Mesenchymal stem cell (in vitro differentiated cells and primary cell): ENCODE measurements around the gene MARS1.

Experiments used
- DNase-seq: peaks from one replicate; pipeline ENCODE4 v3.0.0-alpha.2; 2013
- H2AFZ ChIP-seq: one replicate; pipeline ENCODE4 v1.6.1; 2013; ENCODE audit warnings: low read depth, mild to moderate bottlenecking, control low read depth, inconsistent platforms, low read length, moderate library complexity
- H2AK5ac ChIP-seq: 2 replicates; pipeline ENCODE4 v1.6.1; 2013; ENCODE audit warnings: low read length, moderate library complexity, mild to moderate bottlenecking, inconsistent platforms; ENCODE audit not compliant: severe bottlenecking
- H2BK120ac ChIP-seq: one replicate; pipeline ENCODE4 v1.6.1; 2013; ENCODE audit warnings: low read depth, mild to moderate bottlenecking, inconsistent platforms, low read length, moderate library complexity
- H2BK12ac ChIP-seq, 2 experiments: one replicate each; pipeline ENCODE4 v1.6.1; 2013; ENCODE audit warnings: inconsistent platforms in 2 of 2, low read length in 2 of 2, mild to moderate bottlenecking in 2 of 2, moderate library complexity in 2 of 2, control low read depth in 1 of 2
- H2BK15ac ChIP-seq: one replicate; pipeline ENCODE4 v1.6.1; 2013; ENCODE audit warnings: mild to moderate bottlenecking, low read depth, inconsistent platforms; ENCODE audit not compliant: poor library complexity, severe bottlenecking
- H2BK5ac ChIP-seq: 2 replicates; pipeline ENCODE4 v1.6.1; 2013; ENCODE audit warnings: low read depth, mild to moderate bottlenecking, low read length, control low read depth, inconsistent platforms; ENCODE audit not compliant: poor library complexity, severe bottlenecking
- H3K14ac ChIP-seq, 2 experiments: one replicate each; pipeline ENCODE4 v1.6.1; 2013; ENCODE audit warnings: inconsistent platforms in 2 of 2, low read length in 2 of 2, control low read depth in 1 of 2, mild to moderate bottlenecking in 1 of 2, moderate library complexity in 1 of 2
- H3K18ac ChIP-seq, 2 experiments: one replicate each; pipeline ENCODE4 v1.6.1; 2013; ENCODE audit warnings: inconsistent platforms in 2 of 2, low read length in 2 of 2, control low read depth in 1 of 2, low read depth in 1 of 2, mild to moderate bottlenecking in 1 of 2
- H3K23ac ChIP-seq, 2 experiments: one replicate each; pipeline ENCODE4 v1.6.1; 2013; ENCODE audit warnings: inconsistent platforms in 2 of 2, low read length in 2 of 2, mild to moderate bottlenecking in 2 of 2, moderate library complexity in 2 of 2, control low read depth in 1 of 2
- H3K27ac ChIP-seq: 2 replicates; pipeline ENCODE4 v1.5.1; 2013; ENCODE audit warnings: mild to moderate bottlenecking, moderate library complexity, low read length, control low read depth, inconsistent platforms; ENCODE audit not compliant: poor library complexity, severe bottlenecking
- H3K27me3 ChIP-seq, 2 experiments: 2 replicates each; pipeline versions ENCODE4 v1.6.1 to v1.7.0; 2013; ENCODE audit warnings: low read length in 2 of 2, mild to moderate bottlenecking in 2 of 2, moderate library complexity in 2 of 2, control low read depth in 1 of 2, inconsistent platforms in 1 of 2; ENCODE audit not compliant: control insufficient read depth in 1 of 2, insufficient read depth in 1 of 2
- H3K36me3 ChIP-seq, 2 experiments: 2 replicates each; pipeline versions ENCODE4 v1.6.1 to v1.7.0; 2013; ENCODE audit warnings: low read length in 2 of 2, control low read depth in 1 of 2, inconsistent platforms in 1 of 2, low read depth in 1 of 2, mild to moderate bottlenecking in 1 of 2; ENCODE audit not compliant: insufficient read depth in 2 of 2, control insufficient read depth in 1 of 2
- H3K4ac ChIP-seq, 2 experiments: one replicate each; pipeline ENCODE4 v1.6.1; 2013; ENCODE audit warnings: inconsistent platforms in 2 of 2, low read length in 2 of 2, mild to moderate bottlenecking in 2 of 2, moderate library complexity in 2 of 2, control low read depth in 1 of 2, low read depth in 1 of 2
- H3K4me1 ChIP-seq: 2 replicates; pipeline ENCODE4 v1.6.1; 2013; ENCODE audit warnings: low read depth, low read length, control low read depth; ENCODE audit not compliant: control insufficient read depth, insufficient read depth
- H3K4me2 ChIP-seq: 2 replicates; pipeline ENCODE4 v1.6.1; 2013; ENCODE audit warnings: low read length, mild to moderate bottlenecking, inconsistent platforms; ENCODE audit not compliant: poor library complexity, severe bottlenecking
- H3K4me3 ChIP-seq, 2 experiments: 2 replicates each; pipeline versions ENCODE4 v1.5.1 to v1.7.0; 2013; ENCODE audit warnings: low read length in 2 of 2, mild to moderate bottlenecking in 2 of 2, control low read depth in 1 of 2, low read depth in 1 of 2; ENCODE audit not compliant: insufficient read depth in 1 of 2
- H3K79me1 ChIP-seq: replicated peaks from 2 replicates; pipeline ENCODE4 v1.6.1; 2013; ENCODE audit warnings: mild to moderate bottlenecking, control low read depth, low read length, inconsistent platforms; ENCODE audit not compliant: poor library complexity, severe bottlenecking
- H3K9ac ChIP-seq: 2 replicates; pipeline ENCODE4 v1.7.0; 2013; ENCODE audit warnings: mild to moderate bottlenecking, low read length, moderate library complexity
- H3K9me3 ChIP-seq: 2 replicates; pipeline ENCODE4 v1.7.0; 2013; ENCODE audit warnings: mild to moderate bottlenecking, low read length; ENCODE audit not compliant: control insufficient read depth
- H4K8ac ChIP-seq: one replicate; pipeline ENCODE4 v1.6.1; 2013; ENCODE audit warnings: inconsistent platforms, mild to moderate bottlenecking, low read length, moderate library complexity
- H4K91ac ChIP-seq: one replicate; pipeline ENCODE4 v1.6.1; 2013; ENCODE audit warnings: mild to moderate bottlenecking, low read length, inconsistent platforms
- WGBS: methylation state at CpG from one replicate; pipeline ENCODE4 v1.1.7; 2013; ENCODE audit warnings: mixed read lengths; 5-methylcytosine and 5-hydroxymethylcytosine counted together

Gene MARS1

GRCh38 chr12:57461276-57461916 lies 26.5 kb upstream of the MARS1 start:
- Histone ChIP-seq H3K4me1 (peaks cover 12% of the 10 kb centered on the region), H2BK120ac (no peak overlapping the region), H2BK5ac (no peak overlapping the region), H3K18ac (peak overlapping the region; percentile 65 to 97), H2AK5ac (no peak overlapping the region), H3K9me3 (no peaks in the 10 kb centered on the region), H3K14ac (no peak overlapping the region), H2BK12ac (no peak overlapping the region), H3K4me3 (peak overlapping the region; percentile 68 to 82), H3K23ac (no peak overlapping the region), H3K4me2 (peak overlapping the region; percentile 99), H3K27me3 (peaks cover 17 to 46% of the 10 kb centered on the region in 2 experiments), H4K8ac (no peak overlapping the region), H3K4ac (no peak overlapping the region), H3K27ac (no peak overlapping the region), H2AFZ (no peak overlapping the region), H3K79me1 (peaks cover 2% of the 10 kb centered on the region), H3K9ac (peak overlapping the region; percentile 59), H2BK15ac (no peak overlapping the region), H3K36me3 (no peaks in the 10 kb centered on the region), H4K91ac (no peak overlapping the region)
- WGBS = 0% methylated on average over 6 of the region's 32 CpGs
- DNase-seq = peak; percentile 72

- H2AK5ac ChIP-seq = peak overlapping the region; percentile 26
- H2BK5ac ChIP-seq = no peak overlapping the region
- H4K8ac ChIP-seq = peak overlapping the region; percentile 75
- peak overlapping the region in 1 of 2 experiments; percentile 66 for H3K23ac ChIP-seq
- H3K4ac ChIP-seq = no peak overlapping the region
- peak overlapping the region; percentile 65 to 97 for H3K18ac ChIP-seq
- 0% methylated on average over 6 of the region's 9 CpGs for WGBS
- H3K27me3 ChIP-seq = peaks cover 19 to 46% of the 10 kb centered on the region in 2 experiments
- DNase-seq = no peak
- H3K9me3 ChIP-seq = no peaks in the 10 kb centered on the region
- H4K91ac ChIP-seq = no peak overlapping the region
- H3K27ac ChIP-seq = no peak overlapping the region
- peak overlapping the region; percentile 23 for H2AFZ ChIP-seq
- peak overlapping the region; percentile 55 for H3K9ac ChIP-seq
- no peak overlapping the region for H3K14ac ChIP-seq
- no peaks in the 10 kb centered on the region for H3K36me3 ChIP-seq
- peak overlapping the region; percentile 19 for H2BK15ac ChIP-seq
- peak overlapping the region; percentile 99 for H3K4me2 ChIP-seq
- no peak overlapping the region for H2BK120ac ChIP-seq
- H3K79me1 ChIP-seq = peaks cover 2% of the 10 kb centered on the region
- H3K4me3 ChIP-seq = peak overlapping the region; percentile 68 to 82
- H3K4me1 ChIP-seq = peaks cover 12% of the 10 kb centered on the region
- peak overlapping the region; percentile 53 to 80 for H2BK12ac ChIP-seq
Observed at GRCh38 chr12:57461917-57462250, 26.0 kb upstream of the MARS1 start.

- H3K9ac ChIP-seq = peak overlapping the region; percentile 55
- H3K23ac ChIP-seq = no peak overlapping the region
- no peaks in the 10 kb centered on the region for H3K36me3 ChIP-seq
- H2AFZ ChIP-seq = peak overlapping the region; percentile 23
- peak overlapping the region; percentile 74 for H3K27ac ChIP-seq
- H2BK15ac ChIP-seq = peak overlapping the region; percentile 57
- H3K4me1 ChIP-seq = peaks cover 12% of the 10 kb centered on the region
- H3K9me3 ChIP-seq = no peaks in the 10 kb centered on the region
- H3K14ac ChIP-seq = no peak overlapping the region
- H3K4me2 ChIP-seq = peak overlapping the region; percentile 99
- H4K91ac ChIP-seq = no peak overlapping the region
- no peak overlapping the region for H3K4ac ChIP-seq
- H2BK12ac ChIP-seq = peak overlapping the region in 1 of 2 experiments; percentile 12
- DNase-seq = peak; percentile 93
- peak overlapping the region; percentile 68 to 82 for H3K4me3 ChIP-seq
- WGBS = under 1% methylated on average over 24 of the region's 28 CpGs
- H2BK120ac ChIP-seq = no peak overlapping the region
- H2BK5ac ChIP-seq = no peak overlapping the region
- H3K18ac ChIP-seq = peak overlapping the region; percentile 29 to 97
- H3K27me3 ChIP-seq = peaks cover 24 to 51% of the 10 kb centered on the region in 2 experiments
- H3K79me1 ChIP-seq = peaks cover 2% of the 10 kb centered on the region
- H2AK5ac ChIP-seq = no peak overlapping the region
- H4K8ac ChIP-seq = no peak overlapping the region
Observed at GRCh38 chr12:57462251-57462911, 25.5 kb upstream of the MARS1 start.

- Histone ChIP-seq H2AK5ac (no peak overlapping the region), H4K91ac (no peak overlapping the region), H3K27me3 (peaks cover 29 to 56% of the 10 kb centered on the region in 2 experiments), H3K4me3 (no peak overlapping the region), H2BK12ac (no peak overlapping the region), H3K4me1 (peaks cover 12% of the 10 kb centered on the region), H4K8ac (no peak overlapping the region), H3K14ac (no peak overlapping the region), H3K9ac (no peak overlapping the region), H3K18ac (no peak overlapping the region), H2BK5ac (no peak overlapping the region), H2BK120ac (no peak overlapping the region), H3K79me1 (peaks cover 2% of the 10 kb centered on the region), H3K9me3 (no peaks in the 10 kb centered on the region), H3K27ac (no peak overlapping the region), H2BK15ac (no peak overlapping the region), H3K4ac (no peak overlapping the region), H2AFZ (no peak overlapping the region), H3K23ac (no peak overlapping the region), H3K36me3 (no peaks in the 10 kb centered on the region), H3K4me2 (peak overlapping the region; percentile 13)
- 45% methylated on average over 4 of the region's 5 CpGs for WGBS
- no peak for DNase-seq
Observed at GRCh38 chr12:57462912-57463253, 25.0 kb upstream of the MARS1 start.
